ENCODE measurements around the gene OPCML.

The OPCML gene

DNA sequence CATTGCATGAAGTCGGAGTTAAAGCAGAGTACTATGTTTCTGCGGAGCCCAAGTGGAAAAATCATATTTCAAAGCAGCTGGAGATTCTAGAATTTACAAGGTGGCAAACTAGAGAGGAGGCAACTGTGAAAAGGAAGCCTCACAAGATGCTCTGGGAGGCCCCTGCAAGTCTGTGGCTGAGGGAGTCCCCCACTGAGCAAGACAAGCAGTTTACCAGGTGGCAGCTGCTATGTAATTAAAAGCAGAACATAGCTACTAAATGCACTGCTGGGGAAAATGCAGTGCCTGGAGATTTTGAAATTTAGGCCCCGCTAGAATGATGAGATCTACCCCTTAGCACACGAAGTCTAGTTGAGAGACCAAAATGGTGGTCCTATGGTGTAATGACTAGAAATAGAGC lies 728.0 kb downstream of the OPCML start:
- Histone ChIP-seq H3K4me3 (replicated peaks; ENCODE audit: insufficient read depth, low read length) (no peak overlapping the region), H3K27ac (replicated peaks) (no peak overlapping the region), H3K27me3 (ENCODE audit: insufficient read depth, poor library complexity, severe bottlenecking) (peaks cover 3% of the 10 kb centered on the region)
- DNase-seq (ENCODE audit: low read depth in 1 of 2, low spot score in 1 of 2): no peak
- TF ChIP-seq, protein P1, sequence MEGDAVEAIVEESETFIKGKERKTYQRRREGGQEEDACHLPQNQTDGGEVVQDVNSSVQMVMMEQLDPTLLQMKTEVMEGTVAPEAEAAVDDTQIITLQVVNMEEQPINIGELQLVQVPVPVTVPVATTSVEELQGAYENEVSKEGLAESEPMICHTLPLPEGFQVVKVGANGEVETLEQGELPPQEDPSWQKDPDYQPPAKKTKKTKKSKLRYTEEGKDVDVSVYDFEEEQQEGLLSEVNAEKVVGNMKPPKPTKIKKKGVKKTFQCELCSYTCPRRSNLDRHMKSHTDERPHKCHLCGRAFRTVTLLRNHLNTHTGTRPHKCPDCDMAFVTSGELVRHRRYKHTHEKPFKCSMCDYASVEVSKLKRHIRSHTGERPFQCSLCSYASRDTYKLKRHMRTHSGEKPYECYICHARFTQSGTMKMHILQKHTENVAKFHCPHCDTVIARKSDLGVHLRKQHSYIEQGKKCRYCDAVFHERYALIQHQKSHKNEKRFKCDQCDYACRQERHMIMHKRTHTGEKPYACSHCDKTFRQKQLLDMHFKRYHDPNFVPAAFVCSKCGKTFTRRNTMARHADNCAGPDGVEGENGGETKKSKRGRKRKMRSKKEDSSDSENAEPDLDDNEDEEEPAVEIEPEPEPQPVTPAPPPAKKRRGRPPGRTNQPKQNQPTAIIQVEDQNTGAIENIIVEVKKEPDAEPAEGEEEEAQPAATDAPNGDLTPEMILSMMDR (IDR thresholded peaks at IDR 0.05; ENCODE audit: insufficient read depth, low read length): no peak
- no peak for TF ChIP-seq POLR2AphosphoS5 (IDR thresholded peaks at IDR 0.05; ENCODE audit: low read depth)

DNA sequence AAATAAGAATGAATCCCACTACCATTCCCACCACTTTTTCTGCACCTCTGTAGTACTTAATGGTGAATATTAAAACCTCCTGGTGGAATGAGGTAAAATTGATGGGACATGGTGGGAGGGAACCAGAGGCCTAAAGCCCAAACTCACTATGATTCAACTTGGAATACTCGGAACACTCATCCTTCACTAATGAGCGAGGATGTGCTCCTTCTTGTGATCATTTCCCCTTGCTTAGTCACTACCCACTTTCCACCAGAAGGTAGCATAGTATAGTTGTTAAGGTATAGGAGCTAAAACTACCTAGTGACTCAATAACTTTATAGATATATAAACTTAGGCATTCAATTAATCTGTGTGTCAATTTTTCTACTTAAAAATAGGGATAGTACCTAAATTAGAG lies 728.9 kb downstream of the OPCML start:
- no peak for DNase-seq (ENCODE audit: low read depth in 1 of 2, low spot score in 1 of 2)
- H3K27me3 ChIP-seq (ENCODE audit: insufficient read depth, poor library complexity, severe bottlenecking): peaks cover 3% of the 10 kb centered on the region
- no peak overlapping the region for H3K4me3 ChIP-seq (replicated peaks; ENCODE audit: insufficient read depth, low read length)
- no peak overlapping the region for H3K27ac ChIP-seq (replicated peaks)
- TF ChIP-seq, protein P1 (IDR thresholded peaks at IDR 0.05; ENCODE audit: insufficient read depth, low read length): no peak
- TF ChIP-seq, protein P2, sequence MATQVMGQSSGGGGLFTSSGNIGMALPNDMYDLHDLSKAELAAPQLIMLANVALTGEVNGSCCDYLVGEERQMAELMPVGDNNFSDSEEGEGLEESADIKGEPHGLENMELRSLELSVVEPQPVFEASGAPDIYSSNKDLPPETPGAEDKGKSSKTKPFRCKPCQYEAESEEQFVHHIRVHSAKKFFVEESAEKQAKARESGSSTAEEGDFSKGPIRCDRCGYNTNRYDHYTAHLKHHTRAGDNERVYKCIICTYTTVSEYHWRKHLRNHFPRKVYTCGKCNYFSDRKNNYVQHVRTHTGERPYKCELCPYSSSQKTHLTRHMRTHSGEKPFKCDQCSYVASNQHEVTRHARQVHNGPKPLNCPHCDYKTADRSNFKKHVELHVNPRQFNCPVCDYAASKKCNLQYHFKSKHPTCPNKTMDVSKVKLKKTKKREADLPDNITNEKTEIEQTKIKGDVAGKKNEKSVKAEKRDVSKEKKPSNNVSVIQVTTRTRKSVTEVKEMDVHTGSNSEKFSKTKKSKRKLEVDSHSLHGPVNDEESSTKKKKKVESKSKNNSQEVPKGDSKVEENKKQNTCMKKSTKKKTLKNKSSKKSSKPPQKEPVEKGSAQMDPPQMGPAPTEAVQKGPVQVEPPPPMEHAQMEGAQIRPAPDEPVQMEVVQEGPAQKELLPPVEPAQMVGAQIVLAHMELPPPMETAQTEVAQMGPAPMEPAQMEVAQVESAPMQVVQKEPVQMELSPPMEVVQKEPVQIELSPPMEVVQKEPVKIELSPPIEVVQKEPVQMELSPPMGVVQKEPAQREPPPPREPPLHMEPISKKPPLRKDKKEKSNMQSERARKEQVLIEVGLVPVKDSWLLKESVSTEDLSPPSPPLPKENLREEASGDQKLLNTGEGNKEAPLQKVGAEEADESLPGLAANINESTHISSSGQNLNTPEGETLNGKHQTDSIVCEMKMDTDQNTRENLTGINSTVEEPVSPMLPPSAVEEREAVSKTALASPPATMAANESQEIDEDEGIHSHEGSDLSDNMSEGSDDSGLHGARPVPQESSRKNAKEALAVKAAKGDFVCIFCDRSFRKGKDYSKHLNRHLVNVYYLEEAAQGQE (IDR thresholded peaks at IDR 0.05; ENCODE audit: insufficient replicate concordance, low read depth): no peak
- TF ChIP-seq GABPA (IDR thresholded peaks at IDR 0.05; ENCODE audit: low read depth): no peak
- TF ChIP-seq SPI1 (IDR thresholded peaks at IDR 0.05; ENCODE audit: borderline replicate concordance, low read depth): no peak
- TF ChIP-seq POLR2AphosphoS5 (IDR thresholded peaks at IDR 0.05; ENCODE audit: low read depth): no peak

DNA sequence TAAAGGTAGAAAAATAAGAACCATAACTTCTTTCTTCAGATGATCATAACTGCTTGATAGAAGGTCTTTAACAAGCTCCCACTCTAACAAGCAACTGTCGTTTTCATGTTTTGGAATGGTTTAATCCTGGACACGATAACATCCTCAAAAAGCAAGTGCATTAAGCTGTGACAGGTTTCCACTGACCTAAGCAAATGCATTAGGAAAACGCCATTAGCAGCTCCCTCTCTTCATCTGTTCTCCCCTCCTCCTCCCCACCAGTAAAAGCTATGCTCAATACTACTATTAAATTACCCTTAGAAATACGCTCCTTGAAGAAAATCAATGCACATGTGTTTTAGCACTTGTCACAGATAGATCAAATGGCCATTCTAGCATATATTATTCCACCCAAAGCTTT lies 729.4 kb downstream of the OPCML start:
- Histone ChIP-seq H3K4me3 (replicated peaks; ENCODE audit: insufficient read depth, low read length) (no peak overlapping the region), H3K27me3 (ENCODE audit: insufficient read depth, poor library complexity, severe bottlenecking) (peaks cover 3% of the 10 kb centered on the region), H3K27ac (replicated peaks) (no peak overlapping the region)
- no peak for DNase-seq (ENCODE audit: low read depth in 1 of 2, low spot score in 1 of 2)
- TF ChIP-seq SPI1 (IDR thresholded peaks at IDR 0.05; ENCODE audit: borderline replicate concordance, low read depth): no peak
- TF ChIP-seq, protein P2 (IDR thresholded peaks at IDR 0.05; ENCODE audit: insufficient replicate concordance, low read depth): no peak
- no peak for TF ChIP-seq GABPA (IDR thresholded peaks at IDR 0.05; ENCODE audit: low read depth)
- TF ChIP-seq, protein P1 (IDR thresholded peaks at IDR 0.05; ENCODE audit: insufficient read depth, low read length): no peak
- no peak for TF ChIP-seq POLR2AphosphoS5 (IDR thresholded peaks at IDR 0.05; ENCODE audit: low read depth)

DNA sequence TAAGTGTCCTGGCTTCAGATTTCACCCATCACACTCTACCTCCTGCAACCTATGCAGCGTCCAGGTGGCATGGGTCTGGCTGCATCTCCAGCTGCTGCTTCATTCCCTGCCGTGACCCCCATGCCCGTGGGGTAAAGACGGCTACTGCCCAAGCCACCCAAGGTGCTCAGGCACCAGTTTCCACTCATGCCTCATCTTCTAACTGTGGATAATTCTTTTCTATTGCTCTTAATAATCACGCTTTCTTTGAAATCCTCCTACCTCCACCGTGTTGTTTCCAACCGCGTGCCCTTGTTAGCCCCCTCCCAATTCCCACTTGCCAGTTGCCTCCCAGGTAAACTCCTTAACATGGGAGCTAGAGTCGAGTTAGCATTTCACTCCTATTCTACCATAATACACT lies 738.5 kb downstream of the OPCML start:
- DNase-seq (ENCODE audit: low read depth in 1 of 2, low spot score in 1 of 2): no peak
- Histone ChIP-seq H3K4me3 (replicated peaks; ENCODE audit: insufficient read depth, low read length) (no peak overlapping the region), H3K27ac (replicated peaks) (no peak overlapping the region), H3K27me3 (ENCODE audit: insufficient read depth, poor library complexity, severe bottlenecking) (peaks cover 3% of the 10 kb centered on the region)
- TF ChIP-seq SPI1 (IDR thresholded peaks at IDR 0.05; ENCODE audit: borderline replicate concordance, low read depth) (no peak), GABPA (IDR thresholded peaks at IDR 0.05; ENCODE audit: low read depth) (no peak), POLR2AphosphoS5 (IDR thresholded peaks at IDR 0.05; ENCODE audit: low read depth) (no peak)
- TF ChIP-seq, protein P2 (IDR thresholded peaks at IDR 0.05; ENCODE audit: insufficient replicate concordance, low read depth): no peak

Data from HL-60 (cell line).